22Rv1 (cell line): ENCODE measurements around the gene KCNIP3.

Experiments used
- CTCF ChIP-seq: fragments of 450-650 bp; IDR thresholded peaks from 2 replicates; pipeline ENCODE4 v1.5.1; 2017; ENCODE audit warnings: mild to moderate bottlenecking
- ZFX ChIP-seq: fragments of 450-650 bp; IDR thresholded peaks from 2 replicates; pipeline ENCODE4 v1.6.1; 2017; ENCODE audit warnings: antibody characterized with exemption, borderline replicate concordance

- TF ChIP-seq CTCF: no peak
- no peak for TF ChIP-seq ZFX
Observed at GRCh38 chr2:95353613-95354468, 56.7 kb downstream of the KCNIP3 start.
